ENCODE results near the gene SYCN. TPM values are rescaled to one million over a fixed set of nuclear protein-coding genes. Genes with fewer than 3 reads are reported as not detected.

Gene SYCN
- total and polyA plus RNA-seq, 2 of the 8 experiments (the other 6 are each of a cell fraction or from before 2014, with no cell fraction given), result not detected

DNA sequence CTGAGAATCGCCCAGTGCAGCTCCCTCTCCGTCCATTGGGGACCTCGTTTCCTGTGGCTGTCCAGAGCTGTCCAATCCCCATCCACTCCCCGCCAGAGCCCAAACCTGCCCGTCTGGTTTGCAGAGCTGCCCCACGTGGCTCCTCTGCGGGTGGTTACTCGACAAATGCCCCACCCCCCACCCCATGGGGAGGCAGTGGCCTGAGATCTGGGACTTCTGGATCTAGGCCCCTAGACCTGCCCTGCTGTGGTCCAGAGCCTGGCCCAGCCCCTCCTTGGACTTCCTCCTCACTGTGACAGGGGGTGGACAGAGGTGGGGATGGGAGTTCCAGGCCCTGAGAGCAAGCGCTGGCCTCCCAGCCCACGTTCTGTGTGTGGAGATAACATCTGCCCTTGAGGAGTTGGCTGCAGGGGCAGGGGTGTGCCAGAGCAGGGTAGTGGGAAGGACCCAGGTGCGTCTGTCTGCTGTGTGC lies 49.4 kb downstream of the SYCN start:
- Histone ChIP-seq H2BK15ac (ENCODE audit: low read length) (0 out of 2 replicates have a peak overlapping the region, but pooled peaks have one; percentile 72), H3K9ac (replicated peaks in 1 of 4; ENCODE audit: extremely low read depth in 1 of 4, low read depth in 3 of 4, low read length in 3 of 4) (no peak overlapping the region), H2BK12ac (ENCODE audit: low read depth, low read length) (peak overlapping the region; percentile 68; the same call in 1 of the 2 replicates), H3K27ac (ENCODE audit: low read depth, low read length) (no peak overlapping the region), H3K18ac (ENCODE audit: extremely low read depth, low read length) (peak overlapping the region; percentile 90), H4K20me1 (replicated peaks in 1 of 2; ENCODE audit: control insufficient read depth in 1 of 2, insufficient read depth in 2 of 2, low read length in 2 of 2) (peaks cover 17 to 31% of the 10 kb centered on the region in 2 experiments), H2BK20ac (ENCODE audit: low read length) (no peak overlapping the region), H2BK5ac (ENCODE audit: low read depth, low read length) (peak overlapping the region; percentile 20; the same call in 1 of the 2 replicates), H2AK5ac (ENCODE audit: low read depth, low read length) (peak overlapping the region; percentile 70; the same call in 1 of the 2 replicates), H3K27me3 (replicated peaks in 1 of 4; ENCODE audit: control insufficient read depth in 3 of 4, extremely low read depth in 1 of 4, insufficient read depth in 3 of 4, low read length in 3 of 4) (peaks cover 0 to 1% (median 0%) of the 10 kb centered on the region in 4 experiments; a peak in 1 of 7 replicates), H3K23me2 (ENCODE audit: low read depth, low read length) (peaks cover 3% of the 10 kb centered on the region; the same call in 1 of the 2 replicates), H3K56ac (replicated peaks; ENCODE audit: insufficient read length, low read depth, low read length) (no peak overlapping the region), H3K23ac (ENCODE audit: insufficient read length) (no peak overlapping the region), H4K5ac (ENCODE audit: insufficient read length, low read depth, low read length) (no peak overlapping the region), H2AFZ (ENCODE audit: low read length) (no peak overlapping the region), H3K4me3 (ENCODE audit: extremely low read depth in 1 of 4, insufficient read depth in 2 of 4, low read depth in 3 of 4, low read length in 4 of 4) (no peak overlapping the region; a peak in 1 of 8 replicates), H3K9me3 (ENCODE audit: insufficient read depth in 2 of 2, low read depth in 1 of 2, low read length in 1 of 2) (no peaks in the 10 kb centered on the region), H4K8ac (ENCODE audit: extremely low read depth, insufficient read depth, low read length) (no peak overlapping the region), H3K79me1 (ENCODE audit: low read depth, low read length) (peaks cover 29% of the 10 kb centered on the region), H3K36me3 (ENCODE audit: control insufficient read depth in 2 of 4, insufficient read depth in 4 of 4, low read length in 3 of 4) (no peaks in the 10 kb centered on the region; a peak in 2 of 8 replicates), H4K91ac (replicated peaks; ENCODE audit: insufficient read length, low read length) (no peak overlapping the region), H3K79me2 (ENCODE audit: control insufficient read depth in 1 of 2, insufficient read depth in 2 of 2, low read length in 2 of 2) (peaks cover 0 to 51% of the 10 kb centered on the region in 2 experiments; a peak in 2 of 4 replicates), H3K4me1 (replicated peaks in 1 of 4; ENCODE audit: control insufficient read depth in 3 of 4, insufficient read depth in 4 of 4, low read length in 3 of 4) (peaks cover 4 to 42% (median 21%) of the 10 kb centered on the region in 4 experiments), H2BK120ac (replicated peaks; ENCODE audit: low read depth, low read length) (no peak overlapping the region), H3K14ac (ENCODE audit: insufficient read length) (no peak overlapping the region), H3K4ac (replicated peaks; ENCODE audit: insufficient read length, low read depth, low read length) (no peak overlapping the region), H3K4me2 (ENCODE audit: insufficient read depth in 1 of 2, low read depth in 2 of 2, low read length in 2 of 2) (peak overlapping the region in 1 of 2 experiments; percentile 3; a peak in 2 of 4 replicates)
- ChIA-PET POLR2A (ENCODE audit: partially characterized antibody) (interaction anchor here (0.9 to 1.4 kb wide), 3 partner anchors 18 to 42 kb away, joined by 3 to 4 read pairs (median 3); partner anchors contain the start of gene NCCRP1), CTCF (ENCODE audit: partially characterized antibody) (interaction anchor here (1.0 to 5.8 kb wide), 13 partner anchors 9 to 45 kb away, joined by 3 to 27 read pairs (median 5); no protein-coding TSS in a partner anchor)
- 41% methylated on average over 10 of the region's 11 CpGs; no CpG with 5 or more reads in 1 of the 2 experiments for WGBS, 2 experiments (ENCODE audit: extremely low coverage in 1 of 2, insufficient coverage in 1 of 2, insufficient read length in 1 of 2, insufficient replicate concordance in 2 of 2, low coverage in 1 of 2, low lambda C conversion rate in 2 of 2, missing lambda C conversion rate in 1 of 2)
- no peak for DNase-seq (ENCODE audit: low read depth in 1 of 2, low spot score in 2 of 2)
- no peak for FAIRE-seq
- TF ChIP-seq CTCF (IDR thresholded peaks at IDR 0.05; ENCODE audit: control extremely low read depth in 1 of 3, insufficient read depth in 1 of 3, low read depth in 1 of 3, low read length in 3 of 3), result peak in 2 of 3 experiments; percentile 17 to 38; a peak in 2 of 4 replicates
- 0 out of 4 replicates have a peak, but pooled peaks of 1 of the 2 experiments have one; percentile 27 for TF ChIP-seq SIN3A (conservative IDR thresholded peaks at IDR 0.05 in 1 of 2, IDR thresholded peaks at IDR 0.05 in 1 of 2; ENCODE audit: low read depth in 1 of 2, low read length in 2 of 2)
- no peak for TF ChIP-seq RBBP5 (IDR thresholded peaks at IDR 0.05; ENCODE audit: borderline replicate concordance, low read depth, low read length)
- TF ChIP-seq NRF1 (IDR thresholded peaks at IDR 0.05; ENCODE audit: low read depth, low read length), result no peak
- TF ChIP-seq, protein P1, sequence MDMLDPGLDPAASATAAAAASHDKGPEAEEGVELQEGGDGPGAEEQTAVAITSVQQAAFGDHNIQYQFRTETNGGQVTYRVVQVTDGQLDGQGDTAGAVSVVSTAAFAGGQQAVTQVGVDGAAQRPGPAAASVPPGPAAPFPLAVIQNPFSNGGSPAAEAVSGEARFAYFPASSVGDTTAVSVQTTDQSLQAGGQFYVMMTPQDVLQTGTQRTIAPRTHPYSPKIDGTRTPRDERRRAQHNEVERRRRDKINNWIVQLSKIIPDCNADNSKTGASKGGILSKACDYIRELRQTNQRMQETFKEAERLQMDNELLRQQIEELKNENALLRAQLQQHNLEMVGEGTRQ (IDR thresholded peaks at IDR 0.05; ENCODE audit: low read length), result peak; percentile 67
- TF ChIP-seq NANOG (IDR thresholded peaks at IDR 0.05; ENCODE audit: insufficient read depth, low read depth, low read length, poor library complexity, severe bottlenecking), result no peak
- TF ChIP-seq SIX5 (IDR thresholded peaks at IDR 0.05; ENCODE audit: low read depth, low read length), result no peak
- no peak for TF ChIP-seq TAF1 (IDR thresholded peaks at IDR 0.05; ENCODE audit: low read depth, low read length)

Data from H1 (cell line).